Measurements from ENCODE around the gene RBM5. TPM values are rescaled to one million over a fixed set of nuclear protein-coding genes. Genes with fewer than 3 reads are reported as not detected.

Gene RBM5
- total RNA-seq, 4 donors from 2014 or later: 41.1 to 108 (median 48.2) TPM

Other genes starting within 250 kb of the RBM5 start
- gene TRAIP, start 232.4 kb upstream of the RBM5 start, total RNA-seq: 1 to 10 TPM in 3 of 4 donors, under 1 TPM in 1; 0.36 to 4.2 (median 1.1) TPM
- not detected for gene CAMKV, start 219.0 kb upstream of the RBM5 start, total RNA-seq
- under 1 TPM in 3 of 4 donors, not detected in 1; 0.40 to 0.81 (median 0.51) TPM for gene MST1R, start 185.0 kb upstream of the RBM5 start, total RNA-seq
- gene MON1A, start 159.1 kb upstream of the RBM5 start, total RNA-seq: 10 to 100 TPM; 13.9 to 41.9 (median 23.9) TPM
- gene RBM6, start 148.8 kb upstream of the RBM5 start, total RNA-seq: 10 to 100 TPM; 27.2 to 55.6 (median 30.6) TPM
- gene SEMA3F, start 66.4 kb downstream of the RBM5 start, total RNA-seq: 10 to 100 TPM in 1 of 4 donors, 1 to 10 TPM in 3; 5.2 to 40.1 (median 7.5) TPM
- gene GNAT1, start 102.7 kb downstream of the RBM5 start, total RNA-seq: not detected
- gene SLC38A3, start 116.4 kb downstream of the RBM5 start, total RNA-seq: 1 to 10 TPM; 1.9 to 8.9 (median 5.0) TPM
- 10 to 100 TPM; 26.7 to 67.8 (median 39.8) TPM for gene GNAI2, start 147.3 kb downstream of the RBM5 start, total RNA-seq
- 1 to 10 TPM; 1.7 to 3.1 (median 2.1) TPM for gene SEMA3B, start 180.2 kb downstream of the RBM5 start, total RNA-seq
- gene LSMEM2, start 190.2 kb downstream of the RBM5 start, total RNA-seq: under 1 TPM in 3 of 4 donors, not detected in 1; 0.41 to 0.98 (median 0.49) TPM
- gene IFRD2, start 203.5 kb downstream of the RBM5 start, total RNA-seq: 100 to 1,000 TPM; 111 to 145 (median 127) TPM
- 1 to 10 TPM in 3 of 4 donors, not detected in 1; 1.1 to 2.3 (median 1.2) TPM for gene HYAL3, start 210.5 kb downstream of the RBM5 start, total RNA-seq
- 10 to 100 TPM; 12.5 to 22.1 (median 14.8) TPM for gene NAA80, start 210.5 kb downstream of the RBM5 start, total RNA-seq
- 10 to 100 TPM in 2 of 4 donors, 1 to 10 TPM in 2; 3.6 to 14.6 (median 9.1) TPM for gene HYAL1, start 214.7 kb downstream of the RBM5 start, total RNA-seq
- 10 to 100 TPM; 47.0 to 69.8 (median 65.4) TPM for gene HYAL2, start 233.8 kb downstream of the RBM5 start, total RNA-seq
- gene TUSC2, start 239.3 kb downstream of the RBM5 start, total RNA-seq: 10 to 100 TPM; 38.5 to 72.7 (median 51.5) TPM

Data from gastrocnemius medialis (tissue), 4 donors.